DMS 273 treated with DMSO at 0.1 percent for 48 hours (cell line): ENCODE measurements around the gene ERCC3.

Source experiments
- DNase-seq: peaks from one replicate; lab custom pipeline; 2025; lab: John Stamatoyannopoulos, UW

Gene ERCC3

GRCh38 chr2:127293748-127294562 lies at the start of gene ERCC3:
Gene ERCC3, minus strand, starts transcription at chr2:127294144. Its CDS starts 63 bp downstream, at chr2:127294081.
- DNase-seq = peak; percentile 35

GRCh38 chr2:127343277-127343676 lies 49.3 kb upstream of the ERCC3 start:
- DNase-seq = no peak

- no peak for DNase-seq
Observed at GRCh38 chr2:127342101-127342500, 48.2 kb upstream of the ERCC3 start.

- DNase-seq = no peak
Observed at GRCh38 chr2:127332335-127332734, 38.4 kb upstream of the ERCC3 start.

GRCh38 chr2:127330753-127331152 lies 36.8 kb upstream of the ERCC3 start:
- no peak for DNase-seq

GRCh38 chr2:127326289-127326945 lies 32.5 kb upstream of the ERCC3 start:
- DNase-seq = no peak

- peak; percentile 17 for DNase-seq
Observed at GRCh38 chr2:127324635-127325034, 30.7 kb upstream of the ERCC3 start.

GRCh38 chr2:127321303-127321702 lies 27.4 kb upstream of the ERCC3 start:
- no peak for DNase-seq

- DNase-seq = no peak
Observed at GRCh38 chr2:127320586-127321275, 26.8 kb upstream of the ERCC3 start.

- peak; percentile 8 for DNase-seq
Observed at GRCh38 chr2:127320067-127320466, 26.1 kb upstream of the ERCC3 start.

- DNase-seq = peak; percentile 13
Observed at GRCh38 chr2:127314193-127314988, 20.4 kb upstream of the ERCC3 start.

GRCh38 chr2:127313406-127313805 lies 19.5 kb upstream of the ERCC3 start:
- DNase-seq = no peak

GRCh38 chr2:127310980-127311379 lies 17.0 kb upstream of the ERCC3 start:
- no peak for DNase-seq

- DNase-seq = no peak
Observed at GRCh38 chr2:127309468-127309867, 15.5 kb upstream of the ERCC3 start.

GRCh38 chr2:127308586-127309138 lies 14.7 kb upstream of the ERCC3 start:
- DNase-seq = peak; percentile 60

GRCh38 chr2:127305990-127306585 lies 12.1 kb upstream of the ERCC3 start:
- DNase-seq = no peak

GRCh38 chr2:127302168-127302567 lies 8.2 kb upstream of the ERCC3 start:
- no peak for DNase-seq

- no peak for DNase-seq
Observed at GRCh38 chr2:127293386-127293747, 577 bp downstream of the ERCC3 start.

- no peak for DNase-seq
Observed at GRCh38 chr2:127288274-127288673, 5.7 kb downstream of the ERCC3 start.

- DNase-seq = no peak
Observed at GRCh38 chr2:127283275-127283674, 10.7 kb downstream of the ERCC3 start.

GRCh38 chr2:127280693-127281092 lies 13.3 kb downstream of the ERCC3 start:
- DNase-seq = no peak
